ENCODE data around the gene MRPL54. TPM values are rescaled to one million over a fixed set of nuclear protein-coding genes. Genes with fewer than 3 reads are reported as not detected.

Gene MRPL54
- total and polyA plus RNA-seq, 2 donors, result 23.0 to 61.9 TPM

DNA sequence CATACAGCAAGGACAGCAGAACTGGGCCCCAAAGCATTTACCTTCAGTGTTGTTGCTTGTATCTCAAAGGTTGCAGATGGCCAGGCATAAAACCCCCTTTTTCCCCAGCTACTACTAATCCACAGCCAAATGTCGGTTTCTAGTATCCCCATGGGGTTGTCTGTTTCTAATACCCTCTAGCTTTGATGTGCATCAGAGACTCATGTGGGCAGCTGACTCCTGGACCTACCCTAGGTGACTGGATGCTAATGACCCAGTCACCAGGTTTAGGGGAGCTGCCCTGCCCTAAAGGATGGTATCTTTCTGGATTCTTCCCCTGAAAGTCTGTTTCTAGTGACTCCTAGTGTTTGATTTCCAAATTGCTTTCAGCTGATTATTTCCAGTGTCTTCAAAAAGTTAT lies 30.4 kb upstream of the MRPL54 start:
- H3K36me3 ChIP-seq (ENCODE audit: insufficient read depth), result no peaks in the 10 kb centered on the region
- WGBS, result 87% methylated on average over 1 of the region's 1 CpG
- H3K4me1 ChIP-seq (ENCODE audit: insufficient read depth), result no peaks in the 10 kb centered on the region
- no peak overlapping the region for H3K4me3 ChIP-seq (ENCODE audit: low read depth, low read length)
- no peak for DNase-seq (ENCODE audit: extremely low spot score)
- no peak overlapping the region for H3K27ac ChIP-seq (ENCODE audit: low read depth)

DNA sequence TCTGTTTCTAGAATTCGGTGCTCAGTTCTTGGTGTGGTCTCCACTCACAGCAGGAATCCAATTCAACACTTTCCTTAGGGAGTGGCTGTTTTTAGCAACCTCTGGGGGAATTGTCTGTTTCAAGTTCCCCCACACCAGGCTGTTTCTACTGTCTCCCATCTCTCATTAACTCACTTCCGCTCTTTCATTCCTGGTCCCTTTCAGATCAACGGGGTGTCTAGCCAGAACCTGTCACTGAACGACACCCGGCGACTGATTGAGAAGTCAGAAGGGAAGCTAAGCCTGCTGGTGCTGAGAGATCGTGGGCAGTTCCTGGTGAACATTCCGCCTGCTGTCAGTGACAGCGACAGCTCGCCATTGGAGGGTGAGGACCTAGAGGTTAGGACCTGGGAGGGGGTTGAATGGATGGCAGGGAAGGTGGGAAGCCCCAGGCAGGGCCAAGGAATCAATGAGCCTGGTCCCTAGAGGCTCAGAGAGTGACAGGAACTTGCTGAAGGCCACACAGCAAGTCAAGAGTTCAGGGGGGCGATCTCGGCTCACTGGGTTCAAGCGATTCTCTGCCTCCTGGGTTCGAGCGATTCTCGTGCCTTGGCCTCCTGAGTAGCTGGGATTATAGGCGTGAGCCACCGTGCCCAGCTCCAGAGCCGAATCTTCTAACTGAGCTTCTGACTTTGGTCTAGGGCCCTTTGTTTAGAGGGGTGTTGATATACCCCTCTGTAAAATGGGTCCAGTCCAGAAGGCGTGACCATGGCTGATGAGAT lies 28.8 kb upstream of the MRPL54 start:
- DNase-seq (ENCODE audit: extremely low spot score), result no peak
- H3K4me3 ChIP-seq (ENCODE audit: low read depth, low read length), result no peak overlapping the region
- no peaks in the 10 kb centered on the region for H3K4me1 ChIP-seq (ENCODE audit: insufficient read depth)
- H3K27ac ChIP-seq (ENCODE audit: low read depth), result no peak overlapping the region
- H3K36me3 ChIP-seq (ENCODE audit: insufficient read depth), result no peaks in the 10 kb centered on the region
- 82% methylated on average over 20 of the region's 20 CpGs for WGBS

DNA sequence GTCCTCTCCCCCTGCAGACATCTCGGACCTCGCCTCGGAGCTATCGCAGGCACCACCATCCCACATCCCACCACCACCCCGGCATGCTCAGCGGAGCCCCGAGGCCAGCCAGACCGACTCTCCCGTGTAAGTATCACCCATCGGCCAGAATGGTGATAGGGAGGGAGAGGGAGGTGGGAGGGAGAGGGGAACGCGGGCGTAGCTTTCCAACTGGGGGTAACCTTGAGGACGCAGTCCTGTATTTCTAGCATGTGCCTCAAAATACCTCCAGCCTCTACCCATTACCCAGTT lies 28.2 kb upstream of the MRPL54 start:
- 91% methylated on average over 14 of the region's 14 CpGs for WGBS
- H3K4me3 ChIP-seq (ENCODE audit: low read depth, low read length), result no peak overlapping the region
- H3K4me1 ChIP-seq (ENCODE audit: insufficient read depth), result no peaks in the 10 kb centered on the region
- H3K36me3 ChIP-seq (ENCODE audit: insufficient read depth), result no peaks in the 10 kb centered on the region
- H3K27ac ChIP-seq (ENCODE audit: low read depth), result no peak overlapping the region
- no peak for DNase-seq (ENCODE audit: extremely low spot score)

DNA sequence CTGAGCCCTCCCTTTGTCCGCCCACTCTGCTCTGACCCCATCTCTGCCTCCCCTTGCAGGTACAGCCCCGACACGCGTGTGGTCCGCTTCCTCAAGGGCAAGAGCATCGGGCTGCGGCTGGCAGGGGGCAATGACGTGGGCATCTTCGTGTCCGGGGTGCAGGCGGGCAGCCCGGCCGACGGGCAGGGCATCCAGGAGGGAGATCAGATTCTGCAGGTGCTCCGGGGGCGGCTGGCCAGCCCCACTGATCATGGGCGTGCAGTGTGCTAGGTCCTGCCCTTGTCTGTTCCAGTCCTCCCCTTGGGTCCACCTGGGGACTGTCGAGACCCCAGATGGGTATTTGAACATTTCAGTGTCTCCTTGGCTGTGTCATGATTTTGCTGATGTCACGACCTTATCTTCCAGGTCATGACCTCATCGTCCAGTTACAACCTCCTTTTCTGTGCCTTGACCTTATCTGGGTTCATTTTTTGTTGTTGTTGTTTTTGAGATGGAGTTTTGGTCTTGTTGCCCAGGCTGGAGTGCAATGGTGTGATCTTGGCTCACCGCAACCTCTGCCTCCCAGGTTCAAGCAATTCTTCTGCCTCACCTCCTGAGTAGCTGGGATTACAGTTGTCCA lies 26.3 kb upstream of the MRPL54 start:
- Histone ChIP-seq H3K27ac (ENCODE audit: low read depth) (no peak overlapping the region), H3K4me3 (ENCODE audit: low read depth, low read length) (no peak overlapping the region), H3K4me1 (ENCODE audit: insufficient read depth) (no peaks in the 10 kb centered on the region), H3K36me3 (ENCODE audit: insufficient read depth) (no peaks in the 10 kb centered on the region)
- no peak for DNase-seq (ENCODE audit: extremely low spot score)
- 84% methylated on average over 21 of the region's 21 CpGs for WGBS

DNA sequence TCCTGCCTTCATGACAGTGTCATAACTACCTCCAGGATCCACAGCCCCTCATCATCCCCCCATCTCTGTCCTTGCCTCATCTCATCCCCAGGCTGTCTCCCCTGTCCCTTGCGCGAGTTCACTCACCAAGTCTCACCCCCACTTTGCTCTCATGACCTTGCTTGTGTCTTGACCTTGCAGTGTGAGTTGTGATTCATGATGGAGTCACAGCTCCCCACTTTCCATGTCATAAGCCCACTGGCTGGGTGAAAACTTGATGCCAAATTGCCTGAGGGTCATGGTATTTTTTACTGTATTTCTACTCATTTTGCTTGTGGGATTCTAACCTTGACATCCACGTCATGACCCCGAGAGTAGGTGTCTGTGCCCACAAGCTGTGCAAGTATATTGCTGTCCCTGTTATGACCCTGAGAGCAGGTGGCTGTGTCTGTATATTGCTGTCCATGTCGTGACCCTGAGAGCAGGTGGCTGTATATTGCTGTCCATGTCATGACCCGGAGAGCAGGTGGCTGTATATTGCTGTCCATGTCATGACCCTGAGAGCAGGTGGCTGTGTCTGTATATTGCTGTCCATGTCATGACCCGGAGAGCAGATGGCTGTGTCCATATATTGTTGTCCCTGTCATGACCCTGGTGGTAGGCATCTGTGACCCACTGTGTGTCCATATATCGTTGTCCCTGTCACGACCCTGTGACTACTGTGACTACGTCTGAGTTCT lies 24.8 kb upstream of the MRPL54 start:
- Histone ChIP-seq H3K36me3 (ENCODE audit: insufficient read depth) (no peaks in the 10 kb centered on the region), H3K27ac (ENCODE audit: low read depth) (no peak overlapping the region), H3K4me1 (ENCODE audit: insufficient read depth) (no peaks in the 10 kb centered on the region), H3K4me3 (ENCODE audit: low read depth, low read length) (no peak overlapping the region)
- 87% methylated on average over 10 of the region's 10 CpGs for WGBS
- DNase-seq (ENCODE audit: extremely low spot score), result no peak

DNA sequence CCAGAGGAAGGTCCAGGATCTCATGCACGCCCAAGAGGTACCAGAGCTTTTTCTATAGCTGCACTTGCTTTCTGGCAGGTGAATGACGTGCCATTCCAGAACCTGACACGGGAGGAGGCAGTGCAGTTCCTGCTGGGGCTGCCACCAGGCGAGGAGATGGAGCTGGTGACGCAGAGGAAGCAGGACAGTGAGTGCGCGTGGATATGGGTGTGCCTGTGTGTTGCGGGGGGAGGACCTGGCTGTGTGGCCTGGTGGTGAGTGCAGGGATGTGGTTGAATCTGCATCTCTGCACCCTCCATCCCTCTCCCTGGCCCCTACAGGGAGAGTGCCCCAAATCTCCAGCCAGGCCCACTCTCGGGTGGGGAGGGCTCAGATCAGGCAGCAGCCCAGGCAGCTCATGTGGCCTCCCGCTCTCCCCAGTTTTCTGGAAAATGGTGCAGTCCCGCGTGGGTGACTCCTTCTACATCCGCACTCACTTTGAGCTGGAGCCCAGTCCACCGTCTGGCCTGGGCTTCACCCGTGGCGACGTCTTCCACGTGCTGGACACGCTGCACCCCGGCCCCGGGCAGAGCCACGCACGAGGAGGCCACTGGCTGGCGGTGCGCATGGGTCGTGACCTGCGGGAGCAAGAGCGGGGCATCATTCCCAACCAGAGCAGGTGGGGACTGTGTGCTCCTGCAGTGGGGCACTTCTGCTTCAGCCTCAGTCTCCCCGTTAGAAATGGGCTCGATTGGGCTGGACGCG lies 23.8 kb upstream of the MRPL54 start:
- H3K27ac ChIP-seq (ENCODE audit: low read depth), result no peak overlapping the region
- H3K4me3 ChIP-seq (ENCODE audit: low read depth, low read length), result no peak overlapping the region
- no peaks in the 10 kb centered on the region for H3K4me1 ChIP-seq (ENCODE audit: insufficient read depth)
- H3K36me3 ChIP-seq (ENCODE audit: insufficient read depth), result no peaks in the 10 kb centered on the region
- no peak for DNase-seq (ENCODE audit: extremely low spot score)
- 87% methylated on average over 32 of the region's 32 CpGs for WGBS

DNA sequence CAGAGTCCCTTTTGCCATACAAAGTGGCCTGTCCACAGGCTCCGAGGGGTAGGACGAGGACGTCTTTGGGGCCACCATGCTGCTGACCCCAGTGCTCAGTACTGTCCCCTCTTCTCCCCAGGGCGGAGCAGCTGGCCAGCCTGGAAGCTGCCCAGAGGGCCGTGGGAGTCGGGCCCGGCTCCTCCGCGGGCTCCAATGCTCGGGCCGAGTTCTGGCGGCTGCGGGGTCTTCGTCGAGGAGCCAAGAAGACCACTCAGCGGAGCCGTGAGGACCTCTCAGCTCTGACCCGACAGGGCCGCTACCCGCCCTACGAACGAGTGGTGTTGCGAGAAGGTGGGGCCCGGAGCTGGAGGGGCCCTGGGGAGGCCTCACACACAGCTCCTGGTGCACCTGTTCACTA lies 22.1 kb upstream of the MRPL54 start:
- WGBS, result 94% methylated on average over 24 of the region's 24 CpGs
- no peak for DNase-seq (ENCODE audit: extremely low spot score)
- no peaks in the 10 kb centered on the region for H3K4me1 ChIP-seq (ENCODE audit: insufficient read depth)
- H3K4me3 ChIP-seq (ENCODE audit: low read depth, low read length), result no peak overlapping the region
- H3K27ac ChIP-seq (ENCODE audit: low read depth), result no peak overlapping the region
- no peaks in the 10 kb centered on the region for H3K36me3 ChIP-seq (ENCODE audit: insufficient read depth)

DNA sequence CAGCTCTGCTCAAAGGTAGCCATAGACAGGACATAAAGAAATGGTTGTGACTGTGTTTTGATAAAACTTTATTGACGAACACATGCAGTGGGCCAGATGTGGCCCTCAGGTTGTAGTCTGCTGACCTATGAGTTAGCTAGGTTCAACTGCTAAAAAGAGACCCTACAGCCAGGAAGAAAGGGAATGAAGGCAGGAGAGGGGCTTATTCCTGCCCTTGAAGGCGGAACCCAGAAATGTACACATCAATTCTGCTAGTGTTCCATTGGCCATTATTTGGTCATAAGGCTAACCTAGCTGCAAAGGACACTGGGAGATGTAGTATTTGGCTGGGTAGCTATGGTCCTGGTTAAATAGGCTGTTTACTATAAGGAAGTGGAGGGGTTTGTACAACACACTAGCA lies 19.0 kb upstream of the MRPL54 start:
- Histone ChIP-seq H3K4me1 (ENCODE audit: insufficient read depth) (no peaks in the 10 kb centered on the region), H3K4me3 (ENCODE audit: low read depth, low read length) (no peak overlapping the region), H3K36me3 (ENCODE audit: insufficient read depth) (no peaks in the 10 kb centered on the region), H3K27ac (ENCODE audit: low read depth) (no peak overlapping the region)
- DNase-seq (ENCODE audit: extremely low spot score), result no peak
- WGBS, result 96% methylated on average over 2 of the region's 2 CpGs

DNA sequence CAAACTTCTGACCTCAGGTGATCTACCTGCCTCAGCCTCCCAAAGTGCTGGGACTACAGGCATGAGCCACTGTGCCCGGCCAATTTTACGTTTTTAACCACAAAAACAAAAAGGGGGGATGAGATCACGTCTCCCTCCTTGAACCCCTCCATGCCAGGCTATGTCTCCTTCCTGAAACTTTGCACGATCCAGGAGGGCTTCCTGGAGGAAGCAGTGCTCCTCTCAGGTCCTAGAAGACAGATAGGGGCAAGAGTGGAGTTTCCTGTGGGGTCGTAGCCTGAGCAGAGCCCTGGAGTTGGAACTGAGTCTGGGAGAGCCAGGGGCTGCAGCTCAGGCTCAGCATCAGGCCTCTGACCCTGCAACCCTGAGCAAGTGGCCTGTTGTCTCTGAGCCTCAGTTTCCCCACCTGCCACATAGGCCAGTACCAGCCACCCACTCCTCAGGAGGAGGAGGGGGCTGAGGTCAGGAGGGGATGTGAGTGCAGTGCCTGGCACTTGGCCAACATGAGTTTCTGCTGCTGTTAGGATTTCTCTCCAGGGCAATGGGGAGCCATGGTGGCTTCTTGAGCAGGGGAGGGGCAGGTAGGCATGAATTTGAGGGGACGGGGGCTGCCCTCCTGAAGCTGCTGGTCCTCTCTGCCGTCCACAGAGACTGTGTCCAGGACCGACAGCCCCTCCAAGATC lies 17.0 kb upstream of the MRPL54 start:
- Histone ChIP-seq H3K4me1 (ENCODE audit: insufficient read depth) (no peaks in the 10 kb centered on the region), H3K4me3 (ENCODE audit: low read depth, low read length) (no peak overlapping the region), H3K27ac (ENCODE audit: low read depth) (no peak overlapping the region), H3K36me3 (ENCODE audit: insufficient read depth) (no peaks in the 10 kb centered on the region)
- 62% methylated on average over 8 of the region's 8 CpGs for WGBS
- DNase-seq (ENCODE audit: extremely low spot score), result no peak

DNA sequence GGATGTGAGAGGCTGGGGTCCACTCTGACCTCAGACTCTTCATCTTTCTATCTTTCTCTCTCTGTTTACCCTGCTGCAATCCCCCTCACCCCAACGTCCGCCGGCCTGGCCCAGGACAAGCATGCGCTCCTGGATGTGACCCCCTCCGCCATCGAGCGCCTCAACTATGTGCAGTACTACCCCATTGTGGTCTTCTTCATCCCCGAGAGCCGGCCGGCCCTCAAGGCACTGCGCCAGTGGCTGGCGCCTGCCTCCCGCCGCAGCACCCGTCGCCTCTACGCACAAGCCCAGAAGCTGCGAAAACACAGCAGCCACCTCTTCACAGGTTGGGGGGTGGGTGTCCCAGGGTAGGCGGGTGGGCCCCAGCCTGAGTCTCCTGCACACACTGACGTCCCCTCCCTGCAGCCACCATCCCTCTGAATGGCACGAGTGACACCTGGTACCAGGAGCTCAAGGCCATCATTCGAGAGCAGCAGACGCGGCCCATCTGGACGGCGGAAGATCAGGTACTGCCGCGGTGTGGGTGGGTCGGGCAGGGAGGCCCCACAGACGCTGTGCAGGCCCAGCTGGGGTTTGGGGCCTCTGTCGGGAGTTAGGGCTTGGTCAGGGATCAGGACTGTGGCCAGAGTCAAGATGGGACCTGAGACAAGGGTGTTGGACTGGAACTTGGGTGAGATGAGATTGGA lies 16.0 kb upstream of the MRPL54 start:
- no peak overlapping the region for H3K27ac ChIP-seq (ENCODE audit: low read depth)
- no peak for DNase-seq (ENCODE audit: extremely low spot score)
- no peaks in the 10 kb centered on the region for H3K4me1 ChIP-seq (ENCODE audit: insufficient read depth)
- 67% methylated on average over 31 of the region's 31 CpGs for WGBS
- H3K4me3 ChIP-seq (ENCODE audit: low read depth, low read length), result no peak overlapping the region
- H3K36me3 ChIP-seq (ENCODE audit: insufficient read depth), result no peaks in the 10 kb centered on the region

DNA sequence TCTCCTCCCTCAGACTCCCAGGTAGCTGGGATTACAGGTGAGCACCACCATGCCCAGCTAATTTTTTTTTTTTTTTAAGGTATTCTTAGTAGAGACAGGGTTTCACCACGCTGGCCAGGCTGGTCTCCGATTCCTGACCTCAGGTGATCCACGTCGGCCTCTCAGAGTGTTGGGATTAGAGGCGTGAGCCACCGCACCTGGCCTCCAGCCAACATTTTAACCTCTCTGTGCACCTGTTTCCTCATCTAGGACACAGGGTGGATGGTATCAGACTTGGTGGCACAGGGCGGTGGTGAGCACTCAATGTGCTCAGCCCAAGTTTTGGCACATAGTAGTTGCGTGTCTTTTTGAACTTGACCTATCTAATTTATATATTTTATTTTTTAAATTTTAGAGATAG lies 13.5 kb upstream of the MRPL54 start:
- WGBS, result 78% methylated on average over 8 of the region's 8 CpGs
- Histone ChIP-seq H3K36me3 (ENCODE audit: insufficient read depth) (no peaks in the 10 kb centered on the region), H3K4me3 (ENCODE audit: low read depth, low read length) (no peak overlapping the region), H3K27ac (ENCODE audit: low read depth) (no peak overlapping the region), H3K4me1 (ENCODE audit: insufficient read depth) (no peaks in the 10 kb centered on the region)
- no peak for DNase-seq (ENCODE audit: extremely low spot score)

DNA sequence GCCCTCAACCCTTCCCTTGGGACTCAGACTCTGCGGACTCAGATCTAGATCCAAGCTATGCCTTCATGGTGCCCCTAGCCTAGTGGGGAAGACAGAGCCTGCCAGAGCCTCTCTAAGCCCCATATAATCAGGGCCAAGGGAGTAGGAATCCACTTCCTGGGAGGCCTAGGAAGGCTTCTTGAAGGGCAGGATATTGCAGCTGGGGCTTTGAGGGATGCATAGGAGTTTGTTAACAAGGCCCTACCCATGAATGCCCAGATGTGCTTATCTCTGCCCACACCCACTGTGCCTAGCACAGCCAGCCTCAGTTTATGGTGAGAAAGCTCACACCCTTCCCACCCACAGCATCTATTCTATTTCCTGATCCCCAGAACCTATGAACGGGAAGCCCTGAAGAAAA lies 12.3 kb upstream of the MRPL54 start:
- 98% methylated on average over 2 of the region's 2 CpGs for WGBS
- Histone ChIP-seq H3K36me3 (ENCODE audit: insufficient read depth) (no peaks in the 10 kb centered on the region), H3K4me1 (ENCODE audit: insufficient read depth) (no peaks in the 10 kb centered on the region), H3K4me3 (ENCODE audit: low read depth, low read length) (no peak overlapping the region), H3K27ac (ENCODE audit: low read depth) (no peak overlapping the region)
- DNase-seq (ENCODE audit: extremely low spot score), result no peak

DNA sequence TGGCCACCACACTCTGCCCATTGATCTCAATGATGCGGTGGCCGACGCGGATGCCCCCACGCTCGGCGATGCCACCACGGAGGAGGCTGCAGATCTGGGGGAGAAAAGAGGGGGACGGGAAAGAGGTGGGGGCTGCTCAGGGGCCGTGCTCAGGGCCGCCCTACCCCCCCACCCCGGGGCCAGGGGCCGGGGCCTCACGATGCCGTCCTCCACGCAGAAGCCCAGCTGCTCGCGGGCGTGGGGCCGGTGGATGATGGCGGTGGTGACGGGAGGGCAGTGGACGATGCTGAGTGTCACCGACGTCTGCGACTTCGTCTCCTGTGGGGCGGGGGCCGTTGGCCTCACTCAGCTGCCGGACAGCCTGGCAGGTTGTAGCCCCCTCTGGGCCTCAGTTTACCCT lies 11.2 kb upstream of the MRPL54 start:
- no peak for DNase-seq (ENCODE audit: extremely low spot score)
- Histone ChIP-seq H3K4me3 (ENCODE audit: low read depth, low read length) (no peak overlapping the region), H3K36me3 (ENCODE audit: insufficient read depth) (no peaks in the 10 kb centered on the region), H3K27ac (ENCODE audit: low read depth) (no peak overlapping the region), H3K4me1 (ENCODE audit: insufficient read depth) (no peaks in the 10 kb centered on the region)
- WGBS, result 92% methylated on average over 30 of the region's 30 CpGs
